ENCODE data around the gene DUSP3. TPM values are rescaled to one million over a fixed set of nuclear protein-coding genes. Genes with fewer than 3 reads are reported as not detected.

The DUSP3 gene
- total RNA-seq, 1 donor from 2014 or later = 45.0 TPM

- H3K36me3 Mint-ChIP-seq = no peaks in the 10 kb centered on the region
- H3K4me1 Mint-ChIP-seq = peaks cover 17% of the 10 kb centered on the region
- H3K9me3 Mint-ChIP-seq = no peaks in the 10 kb centered on the region
- H3K4me3 Mint-ChIP-seq = no peak overlapping the region
- no peaks in the 10 kb centered on the region for H3K27me3 Mint-ChIP-seq (ENCODE audit: low read depth)
- no peak overlapping the region for H3K27ac Mint-ChIP-seq
- TF ChIP-seq, protein P1, sequence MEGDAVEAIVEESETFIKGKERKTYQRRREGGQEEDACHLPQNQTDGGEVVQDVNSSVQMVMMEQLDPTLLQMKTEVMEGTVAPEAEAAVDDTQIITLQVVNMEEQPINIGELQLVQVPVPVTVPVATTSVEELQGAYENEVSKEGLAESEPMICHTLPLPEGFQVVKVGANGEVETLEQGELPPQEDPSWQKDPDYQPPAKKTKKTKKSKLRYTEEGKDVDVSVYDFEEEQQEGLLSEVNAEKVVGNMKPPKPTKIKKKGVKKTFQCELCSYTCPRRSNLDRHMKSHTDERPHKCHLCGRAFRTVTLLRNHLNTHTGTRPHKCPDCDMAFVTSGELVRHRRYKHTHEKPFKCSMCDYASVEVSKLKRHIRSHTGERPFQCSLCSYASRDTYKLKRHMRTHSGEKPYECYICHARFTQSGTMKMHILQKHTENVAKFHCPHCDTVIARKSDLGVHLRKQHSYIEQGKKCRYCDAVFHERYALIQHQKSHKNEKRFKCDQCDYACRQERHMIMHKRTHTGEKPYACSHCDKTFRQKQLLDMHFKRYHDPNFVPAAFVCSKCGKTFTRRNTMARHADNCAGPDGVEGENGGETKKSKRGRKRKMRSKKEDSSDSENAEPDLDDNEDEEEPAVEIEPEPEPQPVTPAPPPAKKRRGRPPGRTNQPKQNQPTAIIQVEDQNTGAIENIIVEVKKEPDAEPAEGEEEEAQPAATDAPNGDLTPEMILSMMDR (IDR thresholded peaks at IDR 0.05; ENCODE audit: unreplicated experiment) = no peak
- DNase-seq (ENCODE audit: low spot score in 2 of 2, unreplicated experiment in 2 of 2) = no peak
Measured at GRCh38 chr17:43736389-43736788, 42.4 kb downstream of the DUSP3 start.

DNA sequence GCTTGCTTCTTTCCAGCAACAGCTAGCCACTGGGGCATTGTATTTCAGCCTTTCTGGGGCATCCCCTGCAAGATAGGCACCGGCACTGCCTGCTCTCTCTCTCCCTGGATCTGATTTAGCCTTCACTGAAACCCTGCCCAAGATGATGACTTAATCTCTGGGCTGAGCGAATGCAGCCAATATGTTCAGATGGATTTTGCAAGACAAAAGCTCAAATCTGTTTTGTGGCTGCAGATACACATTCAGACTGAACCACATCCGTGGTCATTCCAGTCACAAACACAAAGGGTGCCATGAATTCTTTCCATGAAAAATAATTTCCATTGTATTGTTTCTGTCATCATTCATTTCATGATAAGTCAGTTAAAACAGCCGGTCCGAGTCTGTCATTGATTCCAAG, 44.4 kb downstream of the DUSP3 start:
- H3K4me3 Mint-ChIP-seq = no peak overlapping the region
- H3K27ac Mint-ChIP-seq = no peak overlapping the region
- DNase-seq (ENCODE audit: low spot score in 2 of 2, unreplicated experiment in 2 of 2) = no peak
- H3K9me3 Mint-ChIP-seq = peaks cover 7% of the 10 kb centered on the region
- H3K4me1 Mint-ChIP-seq = peaks cover 6% of the 10 kb centered on the region
- H3K36me3 Mint-ChIP-seq = no peaks in the 10 kb centered on the region
- no peaks in the 10 kb centered on the region for H3K27me3 Mint-ChIP-seq (ENCODE audit: low read depth)
- TF ChIP-seq, protein P1 (IDR thresholded peaks at IDR 0.05; ENCODE audit: unreplicated experiment) = no peak

GRCh38 chr17:43733956-43734355, 44.8 kb downstream of the DUSP3 start:
- Mint-ChIP-seq H3K4me1 (peaks cover 3% of the 10 kb centered on the region), H3K4me3 (no peak overlapping the region), H3K27me3 (ENCODE audit: low read depth) (no peaks in the 10 kb centered on the region), H3K9me3 (peaks cover 7% of the 10 kb centered on the region), H3K27ac (no peak overlapping the region), H3K36me3 (no peaks in the 10 kb centered on the region)
- TF ChIP-seq, protein P1 (IDR thresholded peaks at IDR 0.05; ENCODE audit: unreplicated experiment) = no peak
- DNase-seq (ENCODE audit: low spot score in 2 of 2, unreplicated experiment in 2 of 2) = no peak

DNA sequence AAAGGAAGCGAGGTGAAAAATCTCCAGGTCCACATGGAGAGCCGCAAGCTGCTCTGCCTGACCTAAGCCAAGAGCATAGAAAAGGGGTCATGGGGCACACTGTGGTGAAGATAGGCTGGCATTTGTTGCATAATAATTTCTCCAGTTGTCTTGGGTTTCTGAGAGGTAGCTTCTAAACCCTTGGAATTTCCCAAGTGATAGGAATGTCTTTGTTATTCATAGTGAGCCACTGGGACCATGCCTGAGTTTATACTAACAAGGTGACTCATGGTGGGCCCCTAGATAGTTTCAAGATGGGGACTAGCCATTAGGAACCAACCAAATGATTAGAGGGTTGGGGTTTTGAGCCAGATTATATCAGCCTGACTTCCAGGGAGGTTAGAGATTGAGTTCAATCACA, 45.8 kb downstream of the DUSP3 start:
- TF ChIP-seq, protein P1 (IDR thresholded peaks at IDR 0.05; ENCODE audit: unreplicated experiment) = no peak
- no peaks in the 10 kb centered on the region for H3K36me3 Mint-ChIP-seq
- H3K27me3 Mint-ChIP-seq (ENCODE audit: low read depth) = no peaks in the 10 kb centered on the region
- DNase-seq (ENCODE audit: low spot score in 2 of 2, unreplicated experiment in 2 of 2) = no peak
- H3K9me3 Mint-ChIP-seq = peaks cover 7% of the 10 kb centered on the region
- H3K4me1 Mint-ChIP-seq = no peaks in the 10 kb centered on the region
- no peak overlapping the region for H3K27ac Mint-ChIP-seq
- no peak overlapping the region for H3K4me3 Mint-ChIP-seq

- no peak overlapping the region for H3K27ac Mint-ChIP-seq
- DNase-seq (ENCODE audit: low spot score in 2 of 2, unreplicated experiment in 2 of 2) = no peak
- H3K4me3 Mint-ChIP-seq = no peak overlapping the region
- H3K36me3 Mint-ChIP-seq = no peaks in the 10 kb centered on the region
- H3K9me3 Mint-ChIP-seq = peaks cover 7% of the 10 kb centered on the region
- H3K4me1 Mint-ChIP-seq = peaks cover 2% of the 10 kb centered on the region
- H3K27me3 Mint-ChIP-seq (ENCODE audit: low read depth) = no peaks in the 10 kb centered on the region
- TF ChIP-seq, protein P1 (IDR thresholded peaks at IDR 0.05; ENCODE audit: unreplicated experiment) = no peak
Measured at GRCh38 chr17:43728081-43728480, 50.7 kb downstream of the DUSP3 start.

Data from mesothelial cell of epicardium (in vitro differentiated cells).